HepG2 (cell line): ENCODE measurements around the gene AEN. TPM values are rescaled to one million over a fixed set of nuclear protein-coding genes. Genes with fewer than 3 reads are reported as not detected.

Experiments
- EP300 ChIP-seq, 3 experiments: sonication (generic) in 1 of 3; formaldehyde crosslinking in 1 of 3; IDR thresholded peaks; 2 replicates each; pipeline versions ENCODE4 v1.5.1 to v1.6.1; 2011 to 2020; ENCODE audit warnings: low read depth in 2 of 3, low read length in 2 of 3, borderline replicate concordance in 1 of 3, improper control_type of control experiment in 1 of 3, mild to moderate bottlenecking in 1 of 3, missing genetic modification reagents in 1 of 3, moderate library complexity in 1 of 3
- MIER3 ChIP-seq: IDR thresholded peaks from 2 replicates; pipeline ENCODE4 v1.6.1; 2016; ENCODE audit warnings: missing compliant biosample characterization, borderline replicate concordance
- RORA ChIP-seq: sonication (generic); formaldehyde crosslinking; IDR thresholded peaks from 2 replicates; pipeline ENCODE4 v1.5.0; 2020; ENCODE audit warnings: mild to moderate bottlenecking, missing genetic modification reagents, moderate library complexity
- TGIF2 ChIP-seq: IDR thresholded peaks from 2 replicates; pipeline ENCODE4 v1.6.1; 2016; ENCODE audit warnings: control low read depth, missing compliant biosample characterization
- ZNF225 ChIP-seq: sonication (generic); formaldehyde crosslinking; IDR thresholded peaks from 2 replicates; pipeline ENCODE4 v1.4.0; 2020; ENCODE audit warnings: mild to moderate bottlenecking, missing genetic modification reagents
- polyA plus RNA-seq, 8 experiments: library from polyadenylated mRNA; depleted of rRNA in 3 of 8; stranded (reverse) in 7 of 8; unstranded in 1 of 8; fragments of >200 nt; fragmentation: Illumina TruSeq in 4 of 8; extraction: Trizol in 4 of 8; gene quantifications; 2 replicates each; pipeline versions ENCODE4 v1.2.1 to v1.2.3, GENCODE V29; 2011 to 2016; ENCODE audit warnings: low read depth in 4 of 8, missing spikeins in 1 of 8, mixed read lengths in 1 of 8; ENCODE audit not compliant: insufficient read depth in 1 of 8
- total RNA-seq, 5 experiments: library from RNA; depleted of rRNA; stranded (reverse); fragments of >200 nt; fragmentation: Illumina TruSeq; extraction: Trizol; gene quantifications; 2 replicates each; pipeline ENCODE4 v1.2.3, GENCODE V29; 2016; ENCODE audit warnings: low read depth in 1 of 5
- TF ChIP-seq, protein P1 (sequence below): sonication (generic); formaldehyde crosslinking; IDR thresholded peaks from one replicate; pipeline ENCODE4 v1.5.1; 2020; ENCODE audit warnings: mild to moderate bottlenecking, missing genetic modification reagents; ENCODE audit errors: not compliant biosample characterization
- TF ChIP-seq, protein P2 (sequence below): sonication (generic); formaldehyde crosslinking; IDR thresholded peaks from 2 replicates; pipeline ENCODE4 v1.8.0; 2022; ENCODE audit warnings: mild to moderate bottlenecking, missing genetic modification reagents, moderate library complexity

AEN gene
- total and polyA plus RNA-seq, 2 of the 13 experiments (the other 11 are each of a cell fraction or from before 2014, with no cell fraction given): 51.3 to 118 TPM

DNA sequence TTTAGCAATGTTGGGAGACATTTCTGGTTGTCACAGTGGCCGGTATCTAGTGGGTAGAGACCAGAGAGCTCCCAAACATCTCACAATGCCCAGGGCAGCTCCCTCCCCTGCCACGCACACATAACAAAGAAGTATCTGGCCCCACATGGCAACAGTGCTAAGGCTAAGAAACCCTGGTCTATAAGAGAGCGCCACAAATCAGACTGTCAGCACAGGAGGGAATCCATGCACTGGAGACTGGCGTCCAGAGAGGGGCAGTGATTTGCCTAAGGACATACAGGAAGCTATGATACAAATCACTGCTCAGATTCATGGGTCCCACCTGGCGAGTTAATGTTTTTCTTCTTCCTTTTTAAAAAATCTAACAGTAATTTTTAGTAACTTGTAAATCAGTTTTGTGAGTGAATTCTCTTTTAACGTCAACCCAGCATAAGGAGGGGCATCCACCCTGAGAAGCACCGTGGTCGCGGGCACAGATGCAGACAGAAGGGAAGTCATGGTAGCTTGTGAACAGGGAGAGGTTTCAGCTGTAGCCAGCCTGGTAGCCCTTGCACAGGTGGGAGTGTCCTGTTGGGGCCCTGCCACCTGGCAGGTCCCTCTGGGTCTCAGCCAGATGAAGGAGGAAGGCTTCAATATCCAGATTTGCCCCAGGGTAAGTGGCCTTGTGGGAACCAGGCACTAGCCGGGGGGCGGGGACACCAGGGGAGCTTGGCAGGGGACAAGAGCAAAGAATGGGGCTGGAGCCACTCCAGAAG is 26.4 kb downstream of the AEN start (continued):
- TF ChIP-seq, protein P1, sequence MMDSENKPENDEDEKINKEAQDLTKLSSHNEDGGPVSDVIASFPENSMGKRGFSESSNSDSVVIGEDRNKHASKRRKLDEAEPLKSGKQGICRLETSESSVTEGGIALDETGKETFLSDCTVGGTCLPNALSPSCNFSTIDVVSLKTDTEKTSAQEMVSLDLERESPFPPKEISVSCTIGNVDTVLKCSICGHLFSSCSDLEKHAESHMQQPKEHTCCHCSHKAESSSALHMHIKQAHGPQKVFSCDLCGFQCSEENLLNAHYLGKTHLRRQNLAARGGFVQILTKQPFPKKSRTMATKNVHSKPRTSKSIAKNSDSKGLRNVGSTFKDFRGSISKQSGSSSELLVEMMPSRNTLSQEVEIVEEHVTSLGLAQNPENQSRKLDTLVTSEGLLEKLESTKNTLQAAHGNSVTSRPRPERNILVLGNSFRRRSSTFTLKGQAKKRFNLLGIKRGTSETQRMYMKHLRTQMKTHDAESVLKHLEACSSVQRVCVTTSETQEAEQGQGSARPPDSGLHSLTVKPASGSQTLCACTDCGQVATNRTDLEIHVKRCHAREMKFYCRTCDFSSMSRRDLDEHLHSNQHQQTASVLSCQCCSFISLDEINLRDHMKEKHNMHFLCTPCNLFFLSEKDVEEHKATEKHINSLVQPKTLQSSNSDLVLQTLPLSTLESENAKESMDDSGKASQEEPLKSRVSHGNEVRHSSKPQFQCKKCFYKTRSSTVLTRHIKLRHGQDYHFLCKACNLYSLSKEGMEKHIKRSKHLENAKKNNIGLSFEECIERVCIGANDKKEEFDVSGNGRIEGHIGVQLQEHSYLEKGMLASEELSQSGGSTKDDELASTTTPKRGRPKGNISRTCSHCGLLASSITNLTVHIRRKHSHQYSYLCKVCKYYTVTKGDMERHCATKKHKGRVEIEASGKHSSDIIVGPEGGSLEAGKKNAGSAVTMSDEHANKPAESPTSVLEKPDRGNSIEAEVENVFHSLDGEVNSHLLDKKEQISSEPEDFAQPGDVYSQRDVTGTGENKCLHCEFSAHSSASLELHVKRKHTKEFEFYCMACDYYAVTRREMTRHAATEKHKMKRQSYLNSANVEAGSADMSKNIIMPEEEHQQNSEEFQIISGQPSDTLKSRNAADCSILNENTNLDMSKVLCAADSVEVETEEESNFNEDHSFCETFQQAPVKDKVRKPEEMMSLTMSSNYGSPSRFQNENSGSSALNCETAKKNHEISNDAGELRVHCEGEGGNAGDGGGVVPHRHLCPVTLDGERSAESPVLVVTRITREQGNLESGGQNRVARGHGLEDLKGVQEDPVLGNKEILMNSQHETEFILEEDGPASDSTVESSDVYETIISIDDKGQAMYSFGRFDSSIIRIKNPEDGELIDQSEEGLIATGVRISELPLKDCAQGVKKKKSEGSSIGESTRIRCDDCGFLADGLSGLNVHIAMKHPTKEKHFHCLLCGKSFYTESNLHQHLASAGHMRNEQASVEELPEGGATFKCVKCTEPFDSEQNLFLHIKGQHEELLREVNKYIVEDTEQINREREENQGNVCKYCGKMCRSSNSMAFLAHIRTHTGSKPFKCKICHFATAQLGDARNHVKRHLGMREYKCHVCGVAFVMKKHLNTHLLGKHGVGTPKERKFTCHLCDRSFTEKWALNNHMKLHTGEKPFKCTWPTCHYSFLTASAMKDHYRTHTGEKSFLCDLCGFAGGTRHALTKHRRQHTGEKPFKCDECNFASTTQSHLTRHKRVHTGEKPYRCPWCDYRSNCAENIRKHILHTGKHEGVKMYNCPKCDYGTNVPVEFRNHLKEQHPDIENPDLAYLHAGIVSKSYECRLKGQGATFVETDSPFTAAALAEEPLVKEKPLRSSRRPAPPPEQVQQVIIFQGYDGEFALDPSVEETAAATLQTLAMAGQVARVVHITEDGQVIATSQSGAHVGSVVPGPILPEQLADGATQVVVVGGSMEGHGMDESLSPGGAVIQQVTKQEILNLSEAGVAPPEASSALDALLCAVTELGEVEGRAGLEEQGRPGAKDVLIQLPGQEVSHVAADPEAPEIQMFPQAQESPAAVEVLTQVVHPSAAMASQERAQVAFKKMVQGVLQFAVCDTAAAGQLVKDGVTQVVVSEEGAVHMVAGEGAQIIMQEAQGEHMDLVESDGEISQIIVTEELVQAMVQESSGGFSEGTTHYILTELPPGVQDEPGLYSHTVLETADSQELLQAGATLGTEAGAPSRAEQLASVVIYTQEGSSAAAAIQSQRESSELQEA: no peak
- TF ChIP-seq ZNF225 (no peak), RORA (CRISPR knock-in tag) (no peak), MIER3 (CRISPR knock-in tag) (no peak), TGIF2 (CRISPR knock-in tag) (no peak), EP300 (IDR thresholded peaks at IDR 0.05; ENCODE audit: low read depth in 2 of 2, low read length in 2 of 2) (no peak), EP300 (CRISPR knock-in tag; IDR thresholded peaks at IDR 0.05; ENCODE audit: borderline replicate concordance) (no peak)
- TF ChIP-seq, protein P2, sequence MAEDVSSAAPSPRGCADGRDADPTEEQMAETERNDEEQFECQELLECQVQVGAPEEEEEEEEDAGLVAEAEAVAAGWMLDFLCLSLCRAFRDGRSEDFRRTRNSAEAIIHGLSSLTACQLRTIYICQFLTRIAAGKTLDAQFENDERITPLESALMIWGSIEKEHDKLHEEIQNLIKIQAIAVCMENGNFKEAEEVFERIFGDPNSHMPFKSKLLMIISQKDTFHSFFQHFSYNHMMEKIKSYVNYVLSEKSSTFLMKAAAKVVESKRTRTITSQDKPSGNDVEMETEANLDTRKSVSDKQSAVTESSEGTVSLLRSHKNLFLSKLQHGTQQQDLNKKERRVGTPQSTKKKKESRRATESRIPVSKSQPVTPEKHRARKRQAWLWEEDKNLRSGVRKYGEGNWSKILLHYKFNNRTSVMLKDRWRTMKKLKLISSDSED (CRISPR knock-in tag): no peak
- TF ChIP-seq, all 625 proteins: peak for 0
